ENCODE results near the gene GAS5.
"Not testable (repeated sequence)": the region's sequence is repeated elsewhere in the genome, so short reads cannot be mapped to it uniquely, and the experiment has no call there.

Gene GAS5

DNA sequence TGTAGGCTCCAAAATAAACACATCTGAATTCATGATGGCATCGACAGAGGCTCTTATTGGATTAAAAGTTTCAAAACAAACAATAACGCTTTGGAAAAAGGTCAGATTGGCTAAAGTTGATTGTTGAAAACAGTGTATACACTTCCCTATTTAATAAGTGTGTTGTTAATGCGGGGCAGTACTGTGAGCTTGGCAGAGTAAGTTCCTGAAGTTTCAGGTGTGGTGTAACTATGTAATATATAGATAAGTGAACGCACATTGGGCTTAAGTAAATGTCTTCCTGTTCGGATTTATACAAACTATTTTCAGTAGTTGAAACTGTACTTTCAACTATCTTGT is 1.2 kb upstream of the GAS5 start:
- no peak for DNase-seq (ENCODE audit: low read depth)

DNA sequence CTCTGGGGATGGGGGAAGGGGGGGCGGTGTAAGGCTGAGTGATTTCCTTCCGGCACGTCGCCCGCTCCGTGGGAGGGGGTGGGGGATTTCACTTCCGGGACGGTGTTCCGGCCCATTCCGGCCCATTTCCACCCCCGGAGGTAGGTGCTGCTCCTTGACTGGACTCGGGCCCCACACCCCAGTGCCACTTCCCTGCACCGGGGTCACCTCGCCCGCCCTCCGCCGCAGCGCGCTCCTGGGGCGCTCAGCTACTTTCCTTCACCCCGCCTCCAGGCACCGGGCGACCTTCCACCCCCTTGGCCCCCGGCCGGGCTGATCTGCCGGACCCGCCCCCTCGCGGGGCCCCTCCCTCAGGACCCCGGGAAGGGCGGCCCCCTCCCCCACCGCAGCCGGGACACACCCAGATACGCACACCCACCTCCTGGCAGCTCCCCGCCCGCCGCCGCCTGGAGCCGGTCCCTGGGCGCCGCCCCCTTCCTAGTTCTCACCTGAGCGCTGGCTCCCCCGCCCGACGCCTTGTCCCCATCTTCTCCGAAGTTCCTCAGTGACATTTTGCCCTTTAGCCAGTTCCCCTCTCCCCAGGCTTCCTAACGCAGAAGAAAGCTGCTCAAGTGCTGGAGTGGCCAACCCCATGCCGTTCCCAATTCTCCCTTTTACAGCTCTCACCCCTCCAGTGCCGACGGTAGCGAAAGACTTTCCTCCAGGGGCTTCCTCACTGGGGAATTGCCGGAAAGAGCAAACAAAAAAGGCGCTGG is 654 bp upstream of the GAS5 start, which contains the start of gene ZBTB37:
ZBTB37 (plus strand) TSS at position 115 of the 755 bp plus-strand sequence. CDS start 1,846 bp downstream, outside the sequence.
- no peak for DNase-seq (ENCODE audit: low read depth)

DNA sequence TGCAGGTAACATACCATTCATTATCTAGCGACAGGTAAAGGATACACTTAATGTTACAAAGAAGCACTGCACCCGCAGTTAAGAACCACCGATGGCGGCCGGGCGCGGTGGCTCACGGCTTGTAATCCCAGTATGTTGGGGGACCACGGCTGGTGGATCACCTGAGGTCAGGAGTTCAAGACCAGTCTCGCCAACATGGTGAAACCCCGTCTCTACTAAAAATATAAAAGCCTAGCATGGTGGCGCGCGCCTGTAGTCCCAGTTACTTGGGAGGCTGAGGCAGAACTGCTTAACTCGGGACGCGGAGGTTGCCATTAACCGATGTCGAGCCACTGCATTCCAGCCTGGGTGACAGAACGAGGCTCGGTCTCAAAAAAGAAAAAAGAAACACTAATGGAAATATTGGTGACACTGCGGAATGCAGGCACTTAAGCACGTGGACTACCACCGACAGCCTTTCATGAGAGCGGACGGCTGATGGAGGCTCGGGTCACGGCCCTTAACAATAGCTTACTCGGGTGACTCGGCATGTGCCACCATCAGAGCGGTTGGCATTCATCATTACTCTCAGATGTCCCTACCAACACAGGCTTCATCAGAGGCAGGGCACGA is 542 bp downstream of the GAS5 start:
- DNase-seq (ENCODE audit: low read depth) = no peak

DNA sequence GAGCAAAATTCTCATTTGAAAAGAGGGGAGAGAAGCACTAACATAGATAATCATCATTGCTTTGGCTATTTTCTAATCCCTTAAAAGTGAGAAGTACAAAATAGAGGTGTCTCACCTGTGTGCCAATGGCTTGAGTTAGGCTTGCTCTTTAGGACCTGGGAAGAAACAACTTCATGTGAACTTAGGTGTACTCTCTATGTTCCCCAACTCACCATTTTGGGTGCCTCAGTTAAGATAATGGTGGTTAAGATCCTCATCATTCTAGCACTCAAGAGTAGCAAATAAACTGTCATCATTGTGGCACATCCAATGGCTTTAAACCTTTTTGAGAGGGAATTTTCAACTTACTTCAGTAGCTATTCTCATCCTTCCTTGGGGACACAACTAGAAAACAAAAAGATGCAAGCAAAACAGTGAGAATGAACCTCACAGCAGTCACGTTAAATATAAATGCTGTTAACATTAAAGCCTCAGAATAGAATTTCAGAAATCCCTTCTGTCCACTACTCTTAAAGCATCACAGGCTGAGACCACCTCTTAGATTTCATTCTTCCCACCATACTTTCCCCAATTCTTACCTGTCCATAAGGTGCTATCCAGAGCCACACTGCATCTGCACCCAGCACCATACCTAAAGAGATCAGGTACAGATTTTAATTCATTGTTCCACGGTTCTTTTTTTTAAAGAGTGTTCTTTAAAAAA is 1.2 kb downstream of the GAS5 start:
- no peak for DNase-seq (ENCODE audit: low read depth)

DNA sequence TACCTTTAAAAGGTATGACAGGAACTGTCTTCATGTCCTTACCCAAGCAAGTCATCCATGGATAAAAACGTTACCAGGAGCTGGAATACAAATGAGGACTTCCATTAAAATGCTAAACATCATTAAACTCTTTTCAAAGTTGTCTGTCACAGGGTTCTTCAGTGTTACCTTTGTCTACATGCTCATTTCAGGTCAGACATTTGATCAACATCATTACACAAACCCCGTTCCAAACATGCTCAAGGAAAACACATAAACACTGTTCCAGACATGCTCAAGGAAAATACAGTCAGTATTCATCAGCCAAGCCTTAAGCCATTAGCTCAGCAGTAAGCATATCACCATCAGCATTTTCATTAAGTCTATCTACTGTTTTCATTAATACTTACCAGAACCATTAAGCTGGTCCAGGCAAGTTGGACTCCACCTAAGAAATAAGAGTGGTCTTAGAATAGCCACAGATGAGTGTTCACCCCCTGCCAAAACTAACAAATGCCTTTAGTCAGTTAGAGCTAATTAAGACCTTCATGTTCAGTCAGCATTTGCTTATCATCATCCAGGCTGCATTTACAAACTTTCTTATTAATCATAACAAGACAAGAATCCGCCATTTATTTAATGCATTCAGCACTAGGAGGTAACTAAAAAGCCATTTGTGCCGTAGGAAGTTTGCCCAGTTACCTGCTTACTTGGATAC is 2.2 kb downstream of the GAS5 start:
- DNase-seq (ENCODE audit: low read depth) = no peak

DNA sequence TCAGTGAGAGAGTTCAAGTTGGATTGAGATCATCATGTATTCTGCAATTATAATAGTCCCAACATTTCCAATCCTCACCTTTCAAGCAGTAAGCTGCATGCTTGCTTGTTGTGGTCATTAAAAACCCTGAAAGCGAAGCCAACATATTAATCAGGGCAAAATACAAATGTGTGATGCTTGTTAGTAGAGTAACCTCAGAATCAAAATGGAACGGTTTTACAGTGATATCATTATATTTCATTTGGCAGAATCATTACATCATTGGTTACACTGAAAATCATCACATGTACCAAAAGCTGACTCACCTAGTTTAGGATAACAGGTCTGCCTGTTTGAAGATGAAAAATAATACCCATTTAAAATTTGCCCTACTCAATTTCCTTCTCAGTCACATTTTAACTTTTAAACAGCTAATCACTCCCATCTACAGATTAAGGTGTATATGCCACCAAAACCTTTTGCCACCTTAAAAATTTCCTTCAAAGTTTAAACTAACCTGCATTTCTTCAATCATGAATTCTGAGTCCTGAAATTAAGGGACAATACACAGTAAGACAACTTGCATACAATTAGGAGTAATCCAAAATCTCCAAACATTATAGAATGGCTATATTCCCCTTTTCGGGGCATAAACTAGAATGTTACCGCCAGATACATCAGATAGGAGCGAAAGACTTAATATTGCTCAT is 3.5 kb downstream of the GAS5 start:
- no peak for DNase-seq (ENCODE audit: low read depth)

DNA sequence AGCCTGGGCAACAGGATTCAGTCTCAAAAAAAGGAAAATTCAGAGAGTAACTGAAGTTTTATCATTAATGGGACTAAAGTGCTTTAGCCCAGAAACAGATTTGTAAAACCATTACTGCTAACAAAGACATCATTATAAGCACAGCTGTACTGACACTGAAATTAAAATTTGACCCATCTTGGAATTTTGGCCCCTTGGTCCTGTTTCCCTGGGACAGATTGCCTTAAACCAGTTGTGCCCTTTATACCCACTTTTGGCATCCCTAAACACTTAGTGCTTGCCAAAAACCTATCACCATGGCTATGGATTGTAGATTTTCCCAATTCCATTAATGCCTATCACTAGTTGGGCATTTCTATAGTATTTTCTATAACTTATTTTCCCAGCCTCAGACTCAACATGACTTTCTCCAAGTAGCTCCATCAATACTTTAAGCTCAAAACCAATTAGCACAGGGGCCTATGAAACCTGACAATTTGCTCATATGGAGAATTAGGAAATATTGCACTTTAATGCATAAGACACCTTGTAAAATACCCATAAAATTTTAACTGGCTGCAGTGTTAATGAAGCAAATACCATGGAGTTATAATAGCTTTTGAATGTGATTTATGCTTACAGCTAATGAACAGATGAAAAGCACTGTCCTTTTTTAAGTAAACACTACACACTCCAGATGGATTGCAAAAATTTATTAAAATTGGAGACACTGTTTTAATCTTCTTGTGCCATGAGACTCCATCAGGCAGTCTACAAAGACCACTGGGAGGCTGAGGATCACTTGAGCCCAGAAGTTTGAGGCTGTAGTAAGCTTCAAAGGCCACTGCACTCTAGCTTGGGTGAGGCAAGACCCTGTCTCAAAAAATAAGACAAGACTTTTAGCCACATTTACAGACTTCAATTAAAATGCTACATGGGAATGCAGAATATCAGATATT is 4.3 kb downstream of the GAS5 start:
- DNase-seq (ENCODE audit: low read depth) = no peak

DNA sequence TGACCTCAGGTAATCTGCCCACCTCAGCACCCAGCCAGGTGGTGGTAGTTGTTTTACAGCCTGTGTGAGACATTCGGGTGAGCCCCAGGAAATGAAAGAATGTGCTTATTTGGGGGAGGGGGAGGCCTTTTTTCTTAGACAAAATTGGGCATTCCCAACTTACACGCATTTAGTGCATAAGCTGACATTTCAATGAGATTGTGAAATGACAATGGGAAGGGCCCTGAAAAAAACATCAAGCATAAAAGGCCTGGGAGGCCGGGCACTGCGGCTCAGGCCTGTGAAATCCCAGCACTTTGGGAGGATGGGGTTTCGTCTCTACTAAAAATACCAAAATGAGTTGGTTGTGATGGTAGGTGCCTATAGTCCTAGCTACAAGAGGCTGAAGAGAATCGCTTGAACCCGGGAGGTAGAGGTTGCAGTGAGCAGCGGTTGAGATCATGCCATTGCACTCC is 5.0 kb downstream of the GAS5 start:
- DNase-seq (ENCODE audit: low read depth) = no peak

DNA sequence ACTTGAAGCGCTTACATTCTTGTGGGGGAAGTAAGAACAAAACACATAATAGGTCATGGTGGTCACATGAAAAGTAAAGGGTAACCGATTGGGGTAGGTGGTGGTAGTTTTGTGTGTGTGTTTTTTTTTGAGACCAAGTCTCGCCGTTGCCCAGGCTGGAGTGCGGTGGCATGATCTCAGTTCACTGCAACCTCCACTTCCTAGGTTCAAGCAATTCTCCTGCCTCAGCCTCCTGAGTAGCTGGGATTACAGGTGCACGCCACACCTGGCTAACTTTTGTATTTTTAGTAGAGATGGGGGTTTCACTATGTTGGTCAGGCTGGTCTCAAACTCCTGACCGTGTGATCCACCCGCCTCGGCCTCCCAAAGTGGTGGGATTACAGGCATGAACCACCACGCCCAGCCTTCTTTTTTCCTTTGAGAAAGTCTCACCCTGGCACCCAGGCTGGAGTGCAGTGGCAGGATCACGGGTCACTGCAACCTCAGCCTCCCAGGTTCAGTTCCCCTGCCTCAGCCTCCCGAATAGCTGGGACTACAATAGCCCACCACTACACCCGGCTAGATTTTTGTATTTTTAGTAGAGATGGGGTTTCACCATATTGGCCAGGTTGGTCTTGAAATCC is 5.5 kb downstream of the GAS5 start:
- DNase-seq (ENCODE audit: low read depth) = not testable (repeated sequence)

DNA sequence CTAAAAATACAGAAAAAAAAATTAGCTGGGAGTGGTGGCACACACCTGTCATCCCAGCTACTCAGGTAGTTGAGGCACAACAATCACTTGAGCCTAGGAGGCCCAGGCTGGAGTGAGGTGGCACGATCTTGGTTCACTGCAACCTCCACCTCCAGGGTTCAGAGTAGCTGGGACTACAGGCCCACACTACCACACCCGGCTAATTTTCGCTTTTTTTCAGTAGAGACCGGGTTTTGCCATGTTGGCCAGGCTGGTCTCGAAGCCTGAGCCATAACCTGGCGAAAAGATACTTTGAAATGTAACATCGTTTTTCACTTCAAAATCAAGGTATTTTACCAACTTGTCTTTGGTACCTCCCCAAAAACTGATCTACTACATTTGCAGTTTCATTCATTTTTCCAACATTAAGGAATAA is 6.1 kb downstream of the GAS5 start:
- no peak for DNase-seq (ENCODE audit: low read depth)

DNA sequence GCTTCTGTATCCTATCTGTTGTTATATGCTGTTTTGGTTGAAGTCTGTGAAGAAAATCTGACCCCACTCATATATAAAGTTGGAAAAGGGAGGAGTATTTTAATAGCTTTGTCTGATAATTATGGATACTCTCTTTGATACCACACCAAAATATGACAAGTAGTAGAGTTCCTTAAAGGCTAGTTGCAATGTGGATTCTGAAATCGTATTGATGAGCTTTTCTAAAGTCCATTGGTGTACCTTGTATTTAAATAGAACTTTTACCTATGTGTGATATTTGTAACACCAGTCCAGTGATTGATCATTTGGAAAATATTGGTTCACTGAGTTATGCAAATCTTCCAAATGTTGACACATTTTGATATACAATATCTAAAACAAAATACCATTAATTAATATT is 7.7 kb downstream of the GAS5 start:
- DNase-seq (ENCODE audit: low read depth) = no peak

DNA sequence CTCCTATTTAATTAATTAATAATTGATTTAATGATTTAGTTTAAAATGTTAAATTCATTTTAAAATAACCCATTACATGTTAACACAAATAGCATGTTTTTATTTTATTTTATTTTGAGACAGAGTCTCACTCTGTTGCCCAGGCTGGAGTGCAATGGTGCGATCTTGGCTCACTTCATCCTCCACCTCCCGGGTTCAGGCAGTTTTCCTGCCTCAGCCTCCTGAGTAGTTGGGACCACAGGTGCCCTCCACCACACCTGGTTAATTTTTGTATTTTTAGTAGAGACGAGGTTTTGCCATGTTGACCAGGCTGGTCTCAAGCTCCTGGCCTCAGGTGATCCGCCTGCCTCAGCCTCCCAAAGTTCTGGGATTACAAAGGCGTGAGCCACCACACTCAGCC is 8.2 kb downstream of the GAS5 start:
- DNase-seq (ENCODE audit: low read depth) = not testable (repeated sequence)

DNA sequence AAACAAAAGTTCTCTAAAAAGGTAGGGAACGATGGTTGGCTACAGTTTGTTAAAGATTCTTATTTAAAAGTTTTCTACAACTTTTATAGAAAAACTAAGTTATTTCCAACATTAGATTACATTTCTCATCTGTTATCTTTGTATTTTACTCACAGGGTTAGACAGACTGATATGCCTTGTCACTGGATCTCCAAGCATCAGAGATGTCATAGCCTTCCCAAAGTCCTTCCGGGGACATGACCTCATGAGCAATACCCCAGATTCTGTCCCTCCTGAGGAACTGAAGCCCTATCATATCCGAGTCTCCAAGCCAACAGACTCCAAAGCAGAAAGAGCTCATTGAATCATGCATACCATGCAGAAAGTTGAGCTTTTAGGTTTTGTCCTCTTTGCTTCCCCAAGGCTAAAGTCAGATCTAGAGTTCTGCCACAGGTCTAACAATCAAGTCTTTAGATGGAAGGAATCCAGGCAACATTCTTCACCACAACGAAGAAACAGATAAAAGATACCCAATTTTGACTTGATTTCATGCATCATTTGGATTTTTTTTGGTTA is 10.3 kb downstream of the GAS5 start:
- no peak for DNase-seq (ENCODE audit: low read depth)

DNA sequence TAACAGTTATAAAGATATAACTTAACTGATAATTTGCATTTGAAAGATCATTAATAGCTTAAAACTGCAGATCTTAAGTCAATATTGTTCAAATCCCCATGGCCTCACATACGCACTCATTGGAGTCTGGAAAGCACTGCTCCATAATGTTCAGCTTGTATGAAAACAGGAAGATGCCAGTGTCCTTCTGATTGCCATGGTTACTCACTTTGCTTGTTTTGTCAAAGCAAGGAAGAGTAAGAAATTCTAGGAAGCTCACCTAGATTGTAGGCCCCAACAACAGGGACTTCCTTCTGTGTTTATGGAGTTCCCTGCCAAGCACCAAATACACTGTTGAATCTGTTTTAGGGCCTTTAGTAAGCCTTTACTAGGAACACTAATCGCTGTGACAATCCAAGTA is 10.9 kb downstream of the GAS5 start:
- no peak for DNase-seq (ENCODE audit: low read depth)

DNA sequence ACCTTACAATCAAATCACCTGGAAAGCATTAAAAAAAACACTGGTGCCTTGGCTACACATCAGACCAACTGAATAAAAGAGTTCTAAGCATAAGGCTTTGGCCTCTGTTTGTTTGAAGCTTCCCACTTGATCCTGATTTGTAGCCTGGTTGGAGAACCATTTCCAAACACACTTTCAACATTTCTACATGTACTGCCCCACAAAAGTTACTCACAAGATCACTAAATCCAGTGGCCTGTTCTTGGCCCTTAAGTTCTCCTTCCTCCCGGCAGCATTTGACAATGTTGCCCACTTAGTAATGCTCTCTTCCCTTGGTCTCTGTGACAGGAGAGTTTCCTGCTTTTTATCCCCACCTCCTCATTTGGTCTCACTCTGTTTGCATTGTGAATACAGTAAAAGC is 11.8 kb downstream of the GAS5 start:
- DNase-seq (ENCODE audit: low read depth) = no peak

DNA sequence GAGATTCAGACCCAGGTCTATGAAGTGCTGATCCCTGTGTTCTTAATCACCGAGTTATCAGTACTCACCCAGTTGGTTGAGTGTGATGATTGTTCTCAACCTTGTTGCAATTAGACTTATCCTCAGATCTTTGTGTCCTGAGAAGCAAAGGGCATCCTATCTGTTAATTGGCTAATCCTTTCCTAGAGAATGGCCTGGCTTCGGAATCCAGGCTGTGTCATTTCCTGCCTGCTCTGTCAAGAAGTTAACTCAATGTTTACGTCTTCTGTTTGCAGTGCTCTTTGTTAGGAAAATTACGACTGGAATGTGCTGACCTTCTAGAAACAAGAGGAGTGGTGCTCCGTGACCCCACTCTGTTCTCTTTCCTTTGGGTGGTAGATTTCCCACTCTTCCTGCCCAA is 14.7 kb downstream of the GAS5 start:
- no peak for DNase-seq (ENCODE audit: low read depth)

DNA sequence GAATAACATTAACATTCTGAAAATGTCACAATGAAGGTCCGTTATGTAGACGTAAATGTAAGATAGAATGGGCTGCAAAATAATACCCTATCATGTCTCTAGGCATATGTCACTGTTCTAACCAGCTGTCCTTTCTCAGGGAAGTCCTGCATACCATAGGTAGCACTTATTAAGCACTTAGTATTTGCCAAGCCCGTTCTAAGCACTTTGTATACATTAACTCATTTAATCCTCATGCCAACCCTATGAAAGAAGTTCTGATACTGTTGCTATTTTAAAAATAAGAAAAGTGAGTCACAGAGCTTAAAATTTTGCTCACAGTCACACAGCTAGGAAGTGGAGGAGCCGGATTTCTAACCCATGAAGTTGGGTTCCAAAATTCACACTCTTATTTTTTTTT is 15.7 kb downstream of the GAS5 start:
- DNase-seq (ENCODE audit: low read depth) = no peak

DNA sequence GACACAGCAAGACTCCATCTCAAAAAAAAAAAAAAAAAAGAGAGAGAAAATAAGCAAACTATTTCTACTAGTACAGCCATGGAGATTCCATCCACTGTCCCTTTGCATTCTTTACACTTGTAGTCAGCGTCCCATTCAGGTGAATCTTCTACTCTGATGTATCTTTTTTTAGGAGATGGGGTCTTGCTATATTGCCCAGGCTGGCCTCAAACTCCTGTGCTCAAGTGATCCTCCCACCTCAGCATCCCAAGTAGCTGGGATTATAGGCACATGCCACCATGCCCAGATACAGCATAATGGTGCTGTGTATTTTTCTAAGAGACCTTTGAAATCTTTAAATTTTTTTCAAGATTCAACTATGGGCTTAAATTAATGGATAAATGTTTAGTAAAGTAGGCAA is 35.0 kb downstream of the GAS5 start:
- DNase-seq (ENCODE audit: low read depth) = no peak

DNA sequence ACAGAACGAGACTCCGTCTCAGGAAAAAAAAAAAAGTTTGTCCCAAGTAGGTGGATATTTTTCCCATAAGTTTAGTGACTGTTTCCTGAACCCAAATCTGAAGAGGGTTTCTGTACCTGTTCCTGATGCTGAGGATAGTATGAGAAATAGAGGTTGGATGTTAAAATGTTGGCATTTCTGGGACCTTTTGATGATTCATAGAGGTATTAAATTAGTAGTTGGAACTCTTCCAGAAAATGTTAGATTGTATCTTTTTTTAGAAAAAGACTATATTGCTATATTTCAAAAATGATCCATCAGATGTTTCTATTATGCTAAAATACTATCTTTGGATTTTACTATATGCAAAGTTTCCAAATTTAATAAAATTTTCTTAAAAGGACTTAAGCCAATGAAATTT is 40.2 kb downstream of the GAS5 start:
- no peak for DNase-seq (ENCODE audit: low read depth)
